ENCODE measurements around the gene PLEKHA1. TPM values are rescaled to one million over a fixed set of nuclear protein-coding genes. Genes with fewer than 3 reads are reported as not detected.

Gene PLEKHA1
- total and polyA plus RNA-seq, 5 donors: 15.7 to 42.8 (median 38.5) TPM

DNA sequence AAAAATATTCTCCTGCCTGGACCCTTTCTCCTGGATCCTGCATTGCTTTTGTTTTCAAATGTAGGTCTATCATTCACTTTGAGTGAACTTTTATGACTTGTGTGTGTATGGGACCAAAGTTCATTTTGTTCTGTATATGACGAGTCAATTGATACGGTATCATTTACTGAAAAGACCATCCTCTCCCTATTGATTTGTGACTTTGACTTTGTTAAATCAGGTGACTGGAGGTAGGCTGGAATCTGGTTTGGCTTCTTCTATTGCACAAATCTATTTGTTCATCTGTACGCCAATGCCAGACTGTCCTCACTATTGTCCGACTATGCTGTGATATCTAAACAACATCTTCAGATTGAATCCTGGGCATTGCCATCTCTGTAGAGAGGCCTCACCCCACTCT, 74.6 kb downstream of the PLEKHA1 start:
- H3K27ac ChIP-seq (ENCODE audit: low read length): no peak overlapping the region
- DNase-seq (no peak), ATAC-seq (no peak)
- H3K9me3 ChIP-seq (ENCODE audit: control insufficient read depth, low read length): no peaks in the 10 kb centered on the region
- no peak overlapping the region for H3K4me3 ChIP-seq (ENCODE audit: low read length)
- H3K4me1 ChIP-seq (ENCODE audit: control insufficient read depth, insufficient read depth, low read length): peaks cover 2% of the 10 kb centered on the region
- WGBS: 98% methylated on average over 4 of the region's 4 CpGs
- H3K27me3 ChIP-seq (ENCODE audit: control insufficient read depth, insufficient read depth): no peaks in the 10 kb centered on the region
- intact Hi-C loops (cut with DNase I): loop anchor here in 2 of 4 donors (10.0 kb wide), 2 partner anchors 116 to 256 kb away; partner anchors contain the start of gene DMBT1 (in 1 of the 2)

DNA sequence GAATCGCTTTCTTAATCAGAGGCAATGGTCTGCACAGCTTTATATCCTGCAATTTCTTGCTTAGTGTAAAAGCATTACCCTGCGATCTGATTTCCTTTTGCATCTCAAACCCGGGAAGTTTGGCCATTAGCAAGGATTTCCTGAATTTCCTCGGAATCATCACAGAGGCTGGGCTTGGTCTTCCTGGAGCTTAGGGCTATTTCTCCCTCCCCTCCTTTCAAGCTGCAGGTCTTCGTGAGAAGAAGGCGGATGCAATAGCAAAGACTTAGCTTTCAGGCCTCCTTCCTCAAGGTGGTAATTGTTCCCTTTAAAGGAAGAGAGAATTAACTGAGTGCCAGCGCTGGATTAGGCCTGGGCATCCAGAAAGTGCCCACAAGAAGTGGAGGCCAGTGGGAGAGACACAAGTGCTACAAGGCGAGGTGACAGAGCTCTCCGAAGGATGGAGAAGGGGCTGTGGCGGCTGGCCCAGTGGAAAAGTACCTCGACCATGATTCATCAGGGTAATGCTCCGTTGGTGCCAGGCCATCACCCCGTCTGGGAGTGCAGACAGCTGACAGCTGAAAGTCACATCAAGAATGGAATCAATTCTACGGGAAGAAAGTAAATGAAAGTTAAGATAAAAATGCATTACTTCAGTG, 76.0 kb downstream of the PLEKHA1 start:
- intact Hi-C loops (cut with DNase I): loop anchor here in 2 of 4 donors (5.0 to 10.0 kb wide), 2 partner anchors 97 to 114 kb away; partner anchors contain the start of gene DMBT1 (in 1 of the 2)
- Histone ChIP-seq H3K9me3 (ENCODE audit: control insufficient read depth, low read length) (no peaks in the 10 kb centered on the region), H3K27ac (ENCODE audit: low read length) (no peak overlapping the region), H3K4me3 (ENCODE audit: low read length) (no peak overlapping the region), H3K4me1 (ENCODE audit: control insufficient read depth, insufficient read depth, low read length) (peaks cover 2% of the 10 kb centered on the region), H3K27me3 (ENCODE audit: control insufficient read depth, insufficient read depth) (no peaks in the 10 kb centered on the region)
- WGBS: 67% methylated on average over 14 of the region's 14 CpGs
- DNase-seq (no peak), ATAC-seq (peak in 1 of 2 donors; percentile 23)

DNA sequence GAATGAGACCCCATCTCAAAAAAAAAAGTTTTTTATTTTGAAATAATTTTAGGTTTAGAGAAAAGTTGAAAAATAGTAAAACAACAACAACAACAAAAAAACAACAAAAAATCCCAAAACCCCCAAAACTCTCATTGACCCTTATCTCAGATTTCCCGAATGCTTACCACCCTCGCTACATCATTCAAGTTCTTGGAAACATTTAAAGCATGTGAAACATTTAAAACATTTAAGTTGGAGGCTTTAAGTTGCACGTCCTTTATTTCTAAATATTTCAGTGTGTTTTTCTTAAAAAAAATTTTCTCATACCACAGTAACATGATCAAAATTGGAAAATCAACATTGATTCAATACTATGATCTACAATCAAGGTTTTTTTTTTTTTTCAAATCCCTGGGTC, 79.6 kb downstream of the PLEKHA1 start:
- 75% methylated on average over 3 of the region's 3 CpGs for WGBS
- DNase-seq (no peak), ATAC-seq (no peak)

DNA sequence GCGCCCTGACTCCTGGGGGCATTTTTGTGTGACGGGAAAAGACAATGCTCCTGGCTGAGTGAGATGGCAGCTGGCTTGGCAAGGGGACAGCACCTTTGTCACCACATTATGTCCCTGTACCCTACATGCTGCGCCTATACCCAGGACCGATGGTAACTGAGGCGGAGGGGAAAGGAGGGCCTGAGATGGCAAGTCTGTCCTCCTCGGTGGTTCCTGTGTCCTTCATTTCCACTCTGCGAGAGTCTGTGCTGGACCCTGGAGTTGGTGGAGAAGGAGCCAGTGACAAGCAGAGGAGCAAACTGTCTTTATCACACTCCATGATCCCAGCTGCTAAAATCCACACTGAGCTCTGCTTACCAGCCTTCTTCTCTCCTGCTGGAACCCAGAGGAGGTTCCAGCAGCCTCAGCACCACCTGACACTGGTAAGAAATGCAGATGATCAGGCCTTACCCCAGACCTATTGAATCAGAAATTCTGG, 80.1 kb downstream of the PLEKHA1 start, which contains the start of gene ARMS2:
Gene ARMS2, plus strand, starts transcription at position 51 of the 478 bp plus-strand sequence. Its CDS starts 75 bp downstream, at position 126.
- Histone ChIP-seq H3K4me1 (ENCODE audit: control insufficient read depth, insufficient read depth, low read length) (peaks cover 6% of the 10 kb centered on the region), H3K9me3 (ENCODE audit: control insufficient read depth, low read length) (no peaks in the 10 kb centered on the region), H3K27me3 (ENCODE audit: control insufficient read depth, insufficient read depth) (no peaks in the 10 kb centered on the region), H3K27ac (ENCODE audit: low read length) (no peak within 1 kb of the TSS), H3K4me3 (ENCODE audit: low read length) (no peak within 1 kb of the TSS)
- ATAC-seq (no peak), DNase-seq (no peak)
- 76% methylated on average over 7 of the region's 7 CpGs for WGBS
- intact Hi-C loops (cut with DNase I): loop anchor here in 2 of 4 donors (5.0 to 10.0 kb wide), 2 partner anchors 93 to 110 kb away; partner anchors contain the start of gene DMBT1 (in 1 of the 2)

More for the DNA sequence above, 79.6 kb downstream of the PLEKHA1 start:
- intact Hi-C loops (cut with DNase I): loop anchor here in 2 of 4 donors (5.0 to 10.0 kb wide), 2 partner anchors 93 to 111 kb away; partner anchors contain the start of gene DMBT1 (in 1 of the 2)
- Histone ChIP-seq H3K4me3 (ENCODE audit: low read length) (no peak overlapping the region), H3K4me1 (ENCODE audit: control insufficient read depth, insufficient read depth, low read length) (peaks cover 6% of the 10 kb centered on the region), H3K27me3 (ENCODE audit: control insufficient read depth, insufficient read depth) (no peaks in the 10 kb centered on the region), H3K27ac (ENCODE audit: low read length) (no peak overlapping the region), H3K9me3 (ENCODE audit: control insufficient read depth, low read length) (no peaks in the 10 kb centered on the region)

DNA sequence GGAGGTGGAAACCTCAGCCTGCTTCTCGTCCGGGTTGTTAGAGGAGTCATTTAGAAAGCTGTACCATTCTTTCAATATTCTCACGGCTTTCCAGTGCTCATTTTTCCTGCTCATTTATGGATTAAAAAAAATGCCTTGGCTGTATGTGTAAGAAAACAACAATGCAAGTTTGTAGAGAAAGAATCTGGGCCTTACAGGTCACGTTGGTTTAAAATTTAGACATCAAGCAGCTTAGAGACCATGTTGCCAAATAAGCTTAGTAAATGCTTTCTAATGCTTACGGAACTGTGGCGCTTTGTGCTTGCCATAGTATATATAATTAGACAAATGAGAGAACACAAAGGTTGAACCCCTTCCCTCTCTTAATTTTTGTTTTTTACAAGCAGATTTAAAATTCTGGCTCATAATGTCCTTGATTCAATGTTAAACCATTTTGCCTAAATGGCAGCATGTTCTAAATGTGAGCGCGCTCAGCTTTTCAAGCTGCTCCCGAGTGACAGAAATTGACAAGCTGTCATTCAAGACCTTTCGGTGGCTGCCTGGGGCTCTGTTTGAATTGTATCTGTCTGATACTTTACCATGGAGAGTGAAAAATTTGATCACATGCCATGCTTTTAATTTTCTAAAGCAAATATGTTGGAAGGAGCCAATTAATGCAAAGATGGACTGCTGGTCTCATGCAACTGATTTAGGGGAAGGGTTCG, 81.0 kb downstream of the PLEKHA1 start:
- H3K27ac ChIP-seq (ENCODE audit: low read length): no peak overlapping the region
- H3K4me1 ChIP-seq (ENCODE audit: control insufficient read depth, insufficient read depth, low read length): peaks cover 4% of the 10 kb centered on the region
- DNase-seq: no peak
- intact Hi-C loops (cut with DNase I): loop anchor here in 1 of 4 donors (10.0 kb wide), 1 partner anchor 109 kb away; the partner anchor contains the start of gene DMBT1
- ATAC-seq: no peak
- H3K27me3 ChIP-seq (ENCODE audit: control insufficient read depth, insufficient read depth): no peaks in the 10 kb centered on the region
- 96% methylated on average over 11 of the region's 11 CpGs for WGBS
- H3K9me3 ChIP-seq (ENCODE audit: control insufficient read depth, low read length): no peaks in the 10 kb centered on the region
- H3K4me3 ChIP-seq (ENCODE audit: low read length): no peak overlapping the region

DNA sequence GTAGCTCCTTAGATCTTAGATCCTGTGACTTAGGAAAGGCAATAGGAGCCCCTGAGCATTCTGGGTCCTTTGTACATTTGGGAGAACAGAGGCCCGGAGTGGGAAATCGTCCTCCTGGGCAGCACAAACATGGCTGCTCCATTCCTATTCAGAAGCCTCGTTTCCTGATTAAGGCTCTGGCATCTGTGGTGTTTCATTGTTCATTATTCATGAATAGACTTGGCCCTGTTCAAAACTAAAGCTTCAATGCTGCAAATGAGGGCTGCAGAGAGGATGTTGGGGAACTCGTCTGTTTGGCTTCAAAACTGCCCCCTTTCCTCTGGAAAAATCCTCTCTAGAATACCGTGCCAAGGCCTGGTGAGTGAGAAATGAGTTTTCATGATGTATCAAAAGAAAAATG, 83.4 kb downstream of the PLEKHA1 start:
- 57% methylated on average over 5 of the region's 5 CpGs for WGBS
- no peak overlapping the region for H3K27ac ChIP-seq (ENCODE audit: low read length)
- no peaks in the 10 kb centered on the region for H3K9me3 ChIP-seq (ENCODE audit: control insufficient read depth, low read length)
- peaks cover 6% of the 10 kb centered on the region for H3K4me1 ChIP-seq (ENCODE audit: control insufficient read depth, insufficient read depth, low read length)
- ATAC-seq (no peak), DNase-seq (no peak)
- H3K4me3 ChIP-seq (ENCODE audit: low read length): no peak overlapping the region
- H3K27me3 ChIP-seq (ENCODE audit: control insufficient read depth, insufficient read depth): no peaks in the 10 kb centered on the region
- intact Hi-C loops (cut with DNase I): loop anchor here in 1 of 4 donors (10.0 kb wide), 1 partner anchor 107 kb away; the partner anchor contains the start of gene DMBT1

DNA sequence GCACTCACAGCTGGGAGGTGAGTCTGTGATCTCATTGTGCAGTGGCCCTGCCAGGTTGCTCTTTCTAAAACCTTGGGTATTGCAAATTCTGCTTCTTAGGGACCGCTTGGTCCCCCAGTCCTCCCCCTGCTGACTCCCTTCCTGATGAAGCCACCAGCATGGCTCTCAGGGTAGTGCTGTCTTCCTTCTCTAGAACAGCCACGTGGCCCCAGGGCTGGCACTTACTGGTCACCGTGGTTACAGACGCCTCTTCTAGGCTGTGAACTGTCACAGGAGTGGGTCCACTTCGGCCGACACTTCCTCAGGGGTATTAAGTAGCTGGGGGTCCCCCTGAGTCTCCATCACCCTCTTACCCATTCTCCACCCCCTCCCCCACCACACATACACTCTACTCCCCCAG, 84.2 kb downstream of the PLEKHA1 start:
- 81% methylated on average over 6 of the region's 6 CpGs for WGBS
- DNase-seq: no peak
- H3K4me1 ChIP-seq (ENCODE audit: control insufficient read depth, insufficient read depth, low read length): peaks cover 7% of the 10 kb centered on the region
- H3K27me3 ChIP-seq (ENCODE audit: control insufficient read depth, insufficient read depth): no peaks in the 10 kb centered on the region
- no peaks in the 10 kb centered on the region for H3K9me3 ChIP-seq (ENCODE audit: control insufficient read depth, low read length)
- no peak overlapping the region for H3K4me3 ChIP-seq (ENCODE audit: low read length)
- H3K27ac ChIP-seq (ENCODE audit: low read length): no peak overlapping the region
- intact Hi-C loops (cut with DNase I): loop anchor here in 1 of 4 donors (10.0 kb wide), 1 partner anchor 106 kb away; the partner anchor contains the start of gene DMBT1
- ATAC-seq: no peak

DNA sequence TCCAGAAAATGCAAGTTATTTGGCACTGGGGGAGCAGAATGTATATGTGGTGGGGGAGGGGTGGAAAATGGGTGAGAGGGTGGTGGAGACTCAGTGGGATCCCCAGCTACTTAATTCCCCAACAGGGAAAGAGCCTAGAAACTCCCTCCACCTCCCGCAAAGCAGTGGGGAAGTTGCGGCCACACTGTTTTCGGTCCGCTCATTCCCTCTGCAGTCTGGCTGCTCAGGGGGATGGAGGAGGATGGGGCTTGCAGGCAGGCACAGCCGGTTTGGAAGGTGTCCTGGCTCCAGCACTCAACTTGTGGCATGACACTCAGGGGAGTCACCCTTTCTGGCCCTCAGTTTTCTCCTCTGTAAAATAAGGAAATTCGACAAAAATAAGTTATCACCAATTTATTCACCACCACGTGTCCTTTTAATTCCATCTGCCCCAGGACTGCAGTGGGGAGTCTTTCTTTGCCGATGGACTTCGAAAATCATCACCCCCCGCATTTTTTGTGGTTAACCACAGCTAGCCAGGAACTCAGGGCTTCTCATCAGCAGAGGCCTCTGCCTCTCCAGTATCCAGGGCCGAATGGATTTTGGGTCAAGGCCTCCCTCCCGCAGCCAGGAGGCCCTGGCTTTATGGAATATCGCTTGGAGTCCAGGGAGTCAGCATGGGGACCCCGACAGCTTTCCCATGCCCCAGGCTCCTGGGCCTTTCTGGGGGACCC, 85.2 kb downstream of the PLEKHA1 start:
- Histone ChIP-seq H3K27me3 (ENCODE audit: control insufficient read depth, insufficient read depth) (no peaks in the 10 kb centered on the region), H3K27ac (ENCODE audit: low read length) (no peak overlapping the region), H3K9me3 (ENCODE audit: control insufficient read depth, low read length) (no peaks in the 10 kb centered on the region), H3K4me3 (ENCODE audit: low read length) (no peak overlapping the region), H3K4me1 (ENCODE audit: control insufficient read depth, insufficient read depth, low read length) (peaks cover 9% of the 10 kb centered on the region)
- DNase-seq (no peak), ATAC-seq (no peak)
- intact Hi-C loops (cut with DNase I): loop anchor here in 1 of 4 donors (10.0 kb wide), 1 partner anchor 105 kb away; the partner anchor contains the start of gene DMBT1
- 82% methylated on average over 14 of the region's 14 CpGs for WGBS

DNA sequence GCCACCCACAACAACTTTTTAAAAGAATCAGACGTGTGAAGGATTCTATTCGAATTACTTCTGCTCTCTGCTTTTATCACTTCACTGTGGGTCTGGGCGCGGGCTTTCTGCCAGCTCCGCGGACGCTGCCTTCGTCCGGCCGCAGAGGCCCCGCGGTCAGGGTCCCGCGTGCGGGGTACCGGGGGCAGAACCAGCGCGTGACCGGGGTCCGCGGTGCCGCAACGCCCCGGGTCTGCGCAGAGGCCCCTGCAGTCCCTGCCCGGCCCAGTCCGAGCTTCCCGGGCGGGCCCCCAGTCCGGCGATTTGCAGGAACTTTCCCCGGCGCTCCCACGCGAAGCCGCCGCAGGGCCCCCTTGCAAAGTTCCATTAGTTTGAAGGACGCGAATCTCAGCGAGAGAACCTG, 86.4 kb downstream of the PLEKHA1 start:
- peak in 1 of 2 donors; percentile 6 for ATAC-seq
- Histone ChIP-seq H3K27ac (ENCODE audit: low read length) (no peak overlapping the region), H3K9me3 (ENCODE audit: control insufficient read depth, low read length) (no peaks in the 10 kb centered on the region), H3K4me1 (ENCODE audit: control insufficient read depth, insufficient read depth, low read length) (peaks cover 9% of the 10 kb centered on the region), H3K27me3 (ENCODE audit: control insufficient read depth, insufficient read depth) (no peaks in the 10 kb centered on the region), H3K4me3 (ENCODE audit: low read length) (peak overlapping the region; percentile 74)
- intact Hi-C loops (cut with DNase I): no loop called here
- DNase-seq: peak in 2 of 3 donors; percentile 60 to 72
- under 1% methylated on average over 40 of the region's 40 CpGs for WGBS

DNA sequence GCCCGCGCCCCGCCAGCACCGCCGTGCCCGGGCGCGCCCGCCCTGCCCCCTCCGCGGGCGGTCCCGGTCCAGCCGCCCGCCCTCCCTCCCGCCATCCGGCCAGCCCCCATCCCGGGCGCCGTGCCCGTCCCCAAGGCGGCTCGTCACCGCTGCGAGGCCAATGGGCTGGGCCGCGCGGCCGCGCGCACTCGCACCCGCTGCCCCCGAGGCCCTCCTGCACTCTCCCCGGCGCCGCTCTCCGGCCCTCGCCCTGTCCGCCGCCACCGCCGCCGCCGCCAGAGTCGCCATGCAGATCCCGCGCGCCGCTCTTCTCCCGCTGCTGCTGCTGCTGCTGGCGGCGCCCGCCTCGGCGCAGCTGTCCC, 86.8 kb downstream of the PLEKHA1 start, which contains the start of gene HTRA1:
Gene HTRA1, plus strand, starts transcription at position 187 of the 362 bp plus-strand sequence. Its CDS starts 100 bp downstream, at position 287.
- intact Hi-C loops (cut with DNase I): no loop called here
- Histone ChIP-seq H3K4me1 (ENCODE audit: control insufficient read depth, insufficient read depth, low read length) (peaks cover 9% of the 10 kb centered on the region), H3K9me3 (ENCODE audit: control insufficient read depth, low read length) (no peaks in the 10 kb centered on the region), H3K27ac (ENCODE audit: low read length) (peak within 1 kb of the TSS; percentile 4), H3K27me3 (ENCODE audit: control insufficient read depth, insufficient read depth) (no peaks in the 10 kb centered on the region), H3K4me3 (ENCODE audit: low read length) (peak within 1 kb of the TSS; percentile 74)
- ATAC-seq (peak; percentile 81 to 90), DNase-seq (peak; percentile 84 to 94 (median 93))
- WGBS: under 1% methylated on average over 54 of the region's 56 CpGs
